Middle frontal gyrus (tissue), 1 donor: ENCODE data around the gene YIPF5.

Source experiments
- DNase-seq: peaks from one replicate; pipeline ENCODE4 v3.0.0-alpha.2; 2015; ENCODE audit warnings: low spot score; ENCODE audit errors: extremely low spot score

The YIPF5 gene

DNA sequence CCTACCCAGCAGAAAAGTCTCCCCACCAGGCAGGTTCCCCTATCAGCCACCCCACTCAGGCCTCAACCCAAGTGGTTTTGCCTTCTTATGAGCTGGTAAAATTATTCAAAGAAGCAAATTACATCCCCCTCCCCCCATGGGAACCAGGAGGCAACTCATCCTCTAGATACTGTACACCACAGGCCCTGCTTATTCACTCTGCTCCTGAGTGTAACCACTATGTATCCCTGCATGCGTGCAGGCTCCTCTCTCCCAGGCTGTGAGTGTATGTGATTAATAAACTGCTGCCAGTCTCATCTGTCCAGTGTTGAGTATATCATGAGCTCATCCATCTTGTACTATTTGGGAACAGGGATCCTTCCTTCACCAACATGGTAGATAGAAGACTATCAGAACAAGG lies 8.8 kb upstream of the YIPF5 start:
- DNase-seq = no peak

DNA sequence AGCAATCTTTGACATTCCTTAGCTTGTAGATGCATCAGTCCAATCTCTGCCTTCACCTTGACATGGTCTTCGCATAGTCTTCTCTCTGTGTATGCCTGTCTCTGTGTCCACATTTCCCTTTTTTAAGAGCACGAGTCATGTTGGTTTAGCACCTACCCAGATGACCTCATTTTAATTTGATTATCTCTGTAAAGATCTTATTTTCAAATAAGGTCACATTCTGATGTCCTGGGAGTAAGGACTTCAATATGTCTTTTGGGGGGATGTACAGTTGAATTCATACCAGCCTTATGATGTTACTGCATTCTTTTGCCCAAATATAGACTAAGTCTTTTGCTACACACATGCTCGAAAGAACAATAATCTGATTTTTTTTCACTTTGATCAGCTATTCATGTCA lies 7.1 kb upstream of the YIPF5 start:
- DNase-seq = no peak

DNA sequence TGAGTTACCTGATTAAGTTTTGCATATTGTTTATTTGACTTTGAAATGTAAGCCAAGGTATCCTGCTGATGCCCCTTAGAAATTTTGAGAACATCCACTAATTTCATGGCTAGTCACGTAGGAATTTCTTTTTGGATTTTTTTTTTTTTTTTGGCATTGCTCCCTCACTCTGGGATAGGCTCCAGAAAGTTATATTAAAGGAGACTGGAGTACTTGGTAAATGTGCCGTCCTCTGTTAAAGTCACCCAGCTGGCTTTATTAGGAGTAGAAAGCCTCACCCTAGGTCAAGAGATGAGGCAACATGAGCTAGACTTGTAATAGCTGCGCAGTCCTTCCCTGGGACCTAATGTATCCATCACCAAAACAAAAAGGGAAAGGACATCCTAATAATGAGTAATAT lies 3.3 kb upstream of the YIPF5 start:
- DNase-seq = no peak

DNA sequence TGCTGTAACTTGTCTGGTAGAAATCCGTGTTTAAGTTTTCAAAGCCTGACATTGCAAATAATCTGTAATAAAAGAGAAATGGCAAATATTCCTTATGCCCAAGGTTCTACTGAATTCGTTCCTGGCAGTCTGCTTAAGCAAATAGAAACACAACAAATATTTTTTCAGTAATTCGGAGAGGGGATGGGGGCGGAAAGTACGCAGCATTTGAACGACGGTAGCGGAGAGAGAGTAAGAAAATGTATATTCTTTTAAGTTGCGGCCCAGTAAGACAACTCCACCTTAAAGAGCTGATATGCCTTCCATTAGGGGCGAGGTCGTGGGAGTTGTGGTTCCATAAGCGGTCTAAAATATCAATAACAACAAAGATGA lies 569 bp downstream of the YIPF5 start:
- DNase-seq = no peak

DNA sequence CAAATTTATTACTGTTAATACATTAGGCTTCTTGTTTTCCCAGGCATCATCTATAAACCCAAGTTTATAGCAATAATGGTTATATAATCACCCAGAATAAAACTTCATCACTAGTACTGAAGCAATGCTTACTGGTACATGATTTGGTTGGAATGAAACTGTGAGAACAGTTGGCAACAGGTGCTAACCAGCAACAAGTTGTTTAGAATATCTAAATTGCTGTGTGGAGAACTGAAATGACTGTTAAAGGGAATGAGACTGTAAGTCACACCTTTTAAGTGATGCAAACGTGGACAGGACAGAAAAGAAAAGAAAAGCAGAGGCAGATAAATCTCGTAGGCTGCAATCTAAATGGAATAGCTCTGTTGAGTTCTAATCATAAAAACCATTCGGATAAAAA lies 2.5 kb downstream of the YIPF5 start:
- DNase-seq = no peak

DNA sequence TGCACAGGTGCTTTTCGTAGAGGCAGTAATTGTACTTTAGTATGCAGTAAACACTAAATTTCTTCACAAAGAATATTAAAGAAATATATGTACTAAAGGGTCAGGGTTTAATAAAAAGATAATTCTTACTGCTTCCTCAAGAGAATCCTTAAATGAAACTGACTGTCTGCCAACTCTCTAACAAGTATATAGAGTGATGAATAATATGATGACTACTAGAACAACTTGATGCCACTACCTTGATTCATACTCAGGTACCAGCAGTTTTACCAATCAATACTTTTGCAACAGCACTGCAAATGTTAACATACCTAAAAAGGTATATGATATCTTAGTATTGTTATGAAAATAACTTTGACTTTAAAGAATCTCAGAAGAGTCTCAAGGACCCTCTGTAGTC lies 3.8 kb downstream of the YIPF5 start:
- DNase-seq = no peak

DNA sequence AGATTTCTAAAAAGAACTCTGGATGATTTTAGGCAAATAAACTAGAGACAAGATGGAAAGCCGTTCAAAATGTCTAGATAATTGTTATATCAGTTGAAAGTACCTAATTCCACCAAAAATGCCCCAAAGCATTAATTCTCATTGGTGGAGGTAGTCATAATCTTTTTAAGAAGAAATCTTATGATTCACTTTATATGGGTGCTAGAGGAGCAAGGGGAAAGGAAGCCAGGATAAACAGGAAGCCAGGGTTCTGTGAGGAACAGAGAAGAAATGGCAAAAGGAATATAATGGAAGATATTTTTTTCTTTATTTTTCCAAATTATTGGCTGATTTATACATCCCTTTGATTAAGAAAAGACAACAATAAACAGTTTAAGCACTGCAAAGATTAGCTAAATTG lies 7.8 kb downstream of the YIPF5 start:
- DNase-seq = no peak

DNA sequence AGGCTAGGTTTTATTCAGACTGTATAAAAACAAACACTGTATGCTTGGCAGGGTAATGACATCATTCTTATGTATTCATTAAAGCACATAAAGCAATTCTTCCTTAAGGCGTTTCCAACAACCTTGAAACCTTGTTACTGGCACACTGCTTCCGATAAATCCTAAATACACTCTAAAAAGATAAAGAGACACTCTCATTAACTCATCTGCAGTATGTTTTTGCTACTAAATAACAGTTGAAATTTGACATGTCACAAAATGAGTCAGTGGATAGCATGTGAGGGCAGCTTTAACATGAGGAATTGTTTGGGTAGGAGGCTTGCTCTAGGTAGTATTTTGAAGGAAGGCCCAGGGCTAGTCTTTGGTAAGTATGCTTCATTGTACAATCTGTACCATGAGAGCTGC lies 13.7 kb downstream of the YIPF5 start:
- no peak for DNase-seq

DNA sequence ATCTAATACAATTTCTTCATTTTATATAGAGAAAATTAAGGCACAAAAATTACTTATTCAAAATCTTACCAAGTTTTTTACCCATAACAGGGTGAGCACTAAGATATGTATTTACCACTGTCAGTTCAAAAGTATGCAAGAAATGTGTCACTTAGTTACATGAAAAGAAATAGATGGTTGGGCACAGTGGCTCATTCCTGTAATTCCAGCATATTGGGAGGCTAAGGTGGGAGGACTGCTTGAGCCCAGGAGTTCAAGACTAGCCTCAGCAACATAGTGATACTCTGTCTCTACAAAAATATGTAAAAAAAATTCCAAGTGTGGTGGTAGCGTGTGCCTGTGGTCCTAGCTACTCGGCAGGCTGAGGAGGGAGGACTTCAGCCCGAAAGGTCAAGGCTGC lies 19.4 kb downstream of the YIPF5 start:
- DNase-seq = no peak

DNA sequence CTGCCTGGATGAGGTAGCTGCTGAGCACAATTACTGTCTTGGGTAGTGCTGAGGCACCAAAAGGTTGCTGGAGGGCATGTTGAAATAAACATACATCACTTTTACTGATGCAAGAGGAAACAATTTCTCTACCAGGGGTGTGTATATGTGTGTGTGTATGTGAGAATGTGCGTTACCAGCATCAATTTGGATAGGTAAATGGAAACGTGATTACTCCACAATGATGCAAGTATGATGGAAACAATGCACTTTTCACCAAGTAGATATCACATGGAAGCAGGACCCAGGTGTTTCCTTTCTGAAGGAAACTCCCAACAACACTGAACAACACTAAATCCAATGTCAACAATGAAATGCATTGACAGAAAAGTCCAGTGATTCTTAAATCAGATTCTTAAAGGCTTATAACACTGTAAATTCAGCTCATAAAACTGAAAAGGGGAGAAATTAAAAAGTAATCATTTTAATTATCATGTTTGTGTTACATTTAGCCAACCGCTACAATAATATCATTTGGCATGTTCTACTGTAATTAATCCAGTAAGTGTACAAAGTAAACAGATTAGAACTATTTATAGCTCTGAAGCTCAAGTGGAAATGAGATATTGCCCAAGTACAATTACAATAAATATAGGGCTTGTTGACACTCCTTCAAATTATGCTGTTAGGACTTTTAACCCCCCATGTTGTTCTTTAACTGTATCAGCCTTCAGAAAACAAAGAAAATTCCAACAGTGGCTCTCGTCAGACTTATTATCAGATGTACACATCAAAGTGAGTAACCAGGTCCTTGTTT lies 25.3 kb downstream of the YIPF5 start:
- DNase-seq = no peak

DNA sequence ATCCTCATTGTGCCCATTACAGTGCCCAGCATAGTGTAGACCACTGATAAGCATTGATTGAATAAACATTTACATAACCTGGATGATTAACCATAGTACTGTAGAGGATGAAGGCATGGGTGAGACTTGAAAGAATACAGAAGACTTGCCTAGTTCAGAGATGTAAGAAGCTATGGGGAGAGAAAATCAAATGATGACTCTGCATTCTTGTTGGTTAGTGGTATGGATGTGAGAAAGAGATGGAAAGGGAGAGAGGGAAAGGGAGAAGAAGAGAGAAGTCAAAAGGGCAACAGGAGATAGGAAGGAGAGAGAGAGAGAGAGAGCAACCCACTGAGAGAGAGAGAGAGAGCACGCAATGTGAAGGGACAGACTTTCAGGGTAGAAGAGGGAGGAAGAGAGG lies 26.8 kb downstream of the YIPF5 start:
- DNase-seq = no peak

DNA sequence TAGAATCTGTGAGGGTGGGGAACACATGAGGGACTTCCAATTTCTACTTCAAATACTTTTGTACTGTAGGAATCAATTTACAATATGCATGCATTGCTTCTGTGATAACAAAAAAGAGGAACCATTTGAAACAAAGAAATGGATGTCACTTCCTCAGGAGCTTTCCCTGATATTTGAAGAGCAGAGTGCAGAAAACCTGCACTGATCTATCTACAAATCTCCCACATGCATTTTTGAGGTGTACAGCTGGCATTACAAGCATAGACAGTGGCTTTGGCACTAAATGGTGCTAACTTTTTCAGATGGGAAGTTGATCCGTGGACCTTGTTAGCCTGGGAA lies 27.7 kb downstream of the YIPF5 start:
- no peak for DNase-seq

DNA sequence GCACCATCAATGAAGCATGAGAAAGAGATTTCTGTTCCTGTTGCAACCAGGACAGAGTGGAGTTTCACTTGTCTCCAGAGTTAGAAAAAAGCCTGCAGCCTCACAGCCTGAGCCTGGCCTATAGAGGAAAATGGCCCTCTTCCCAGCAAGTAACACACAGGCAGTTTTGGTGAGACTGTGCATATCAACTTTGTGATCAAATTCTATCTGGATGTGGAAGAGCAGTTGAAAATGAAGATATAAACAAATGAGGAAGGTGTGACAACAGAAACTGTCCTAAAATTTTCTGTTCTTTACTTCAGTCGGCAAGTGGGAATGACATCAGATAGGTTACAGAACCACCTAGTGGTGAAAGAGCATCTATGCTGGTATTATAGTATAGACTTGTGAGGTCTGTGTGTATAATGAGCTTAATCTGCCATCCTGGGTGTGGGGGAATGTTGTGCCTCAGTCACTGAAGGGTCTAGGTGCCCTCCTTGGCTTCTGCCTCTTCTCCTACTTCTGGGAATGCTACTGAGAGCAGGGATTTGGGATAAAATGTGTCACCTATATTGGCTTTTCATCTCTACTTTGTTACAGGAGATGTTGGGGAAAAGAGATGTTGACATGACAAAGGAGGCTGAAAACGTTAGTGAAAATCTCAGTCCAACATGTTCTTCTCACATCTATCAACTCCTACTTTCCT lies 28.2 kb downstream of the YIPF5 start:
- peak; percentile 14 for DNase-seq

DNA sequence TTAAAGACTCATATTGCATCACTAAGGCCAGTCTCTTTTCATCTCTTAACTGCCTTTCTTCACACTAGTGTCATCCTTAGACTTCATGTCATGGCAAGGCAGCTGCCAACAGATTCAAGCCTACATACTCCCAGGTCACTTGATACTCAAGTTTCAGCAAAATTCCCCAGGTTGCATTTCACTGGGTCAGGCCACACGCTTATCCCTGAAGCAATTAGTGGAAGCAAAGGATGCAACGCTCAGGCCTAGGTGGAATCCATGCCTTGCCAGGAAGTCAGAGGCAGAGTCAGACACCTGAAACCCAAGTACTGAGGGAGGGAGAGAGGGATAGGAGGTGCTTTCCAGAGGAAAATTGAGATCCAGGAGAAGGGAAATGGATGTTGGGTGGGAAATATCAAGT lies 28.9 kb downstream of the YIPF5 start:
- DNase-seq = no peak

DNA sequence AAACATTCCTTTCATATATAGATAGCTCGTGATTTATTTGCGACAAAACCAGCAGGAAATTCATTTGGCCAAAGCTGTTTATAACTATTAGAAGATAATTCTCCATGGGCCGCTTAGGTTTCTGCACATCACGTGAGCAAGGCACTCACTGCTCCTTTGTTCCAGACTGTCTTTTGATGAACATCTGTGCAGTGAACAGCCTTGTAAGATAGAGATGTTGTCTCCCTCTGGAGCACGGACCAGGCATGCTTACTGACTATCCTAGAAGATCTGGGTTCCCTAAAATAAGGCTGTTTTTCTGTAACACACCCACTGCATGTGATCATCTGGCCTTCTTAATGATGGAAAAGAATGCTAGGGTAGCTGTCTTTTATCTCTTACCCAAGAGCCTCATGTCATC lies 30.9 kb downstream of the YIPF5 start:
- no peak for DNase-seq

DNA sequence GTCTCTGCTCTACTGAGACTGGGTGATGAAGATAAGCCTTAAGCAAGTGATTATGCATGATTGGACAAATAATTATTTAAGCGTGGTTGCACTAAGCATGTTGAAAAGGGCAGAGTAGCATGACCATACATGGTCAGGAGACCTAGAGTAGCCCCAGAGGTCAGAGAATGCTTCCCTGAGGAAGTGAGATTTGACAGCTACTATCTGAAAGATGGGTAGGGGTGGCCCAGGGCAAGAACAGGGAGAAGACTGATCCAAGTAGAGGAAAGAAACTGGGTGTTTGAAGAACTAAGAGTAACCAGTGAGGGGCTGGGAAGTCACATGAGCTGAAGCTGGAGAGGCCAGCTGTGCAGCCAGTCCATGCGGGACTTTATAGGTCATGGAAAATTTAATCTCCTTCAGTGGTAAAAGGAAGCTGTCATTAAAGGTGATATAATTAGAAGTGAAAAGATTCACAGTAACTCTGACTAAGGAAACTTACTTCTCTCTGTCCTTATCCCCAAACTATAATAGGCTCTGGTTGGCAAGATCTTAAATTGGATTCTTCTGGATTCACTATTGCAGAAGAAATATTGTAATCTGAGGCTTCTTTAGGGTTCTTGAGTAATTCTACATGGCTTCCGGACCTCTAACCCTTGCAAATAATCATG lies 35.2 kb downstream of the YIPF5 start:
- DNase-seq = no peak

DNA sequence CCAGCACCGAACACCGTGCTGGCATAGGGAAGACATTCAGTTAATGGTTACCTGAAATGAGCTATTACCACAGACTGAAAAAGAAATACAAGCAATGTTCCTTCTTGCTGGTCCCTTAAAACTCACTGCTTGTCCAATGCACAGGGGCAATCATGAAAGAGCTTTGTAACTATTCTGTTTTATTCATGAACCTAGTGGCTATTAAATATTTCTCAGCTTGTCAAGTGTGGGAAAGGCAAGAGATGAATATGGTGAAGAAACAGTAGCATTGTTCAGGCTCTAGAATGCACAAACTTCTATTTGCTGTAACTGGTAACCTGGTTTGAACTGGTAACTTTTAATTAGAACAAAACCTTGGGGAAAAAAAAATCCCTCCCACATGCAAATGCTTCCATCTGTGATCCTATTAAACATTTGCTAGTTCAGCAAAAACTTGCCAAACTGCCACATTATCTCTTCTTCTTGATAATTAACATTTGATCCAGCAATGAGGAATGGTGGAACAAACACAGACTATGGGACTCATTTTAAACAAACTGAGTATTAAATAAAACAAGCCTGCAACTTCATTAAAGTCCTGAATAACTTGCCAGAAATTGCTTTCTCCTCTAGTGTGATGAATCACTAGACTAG lies 36.1 kb downstream of the YIPF5 start:
- no peak for DNase-seq

DNA sequence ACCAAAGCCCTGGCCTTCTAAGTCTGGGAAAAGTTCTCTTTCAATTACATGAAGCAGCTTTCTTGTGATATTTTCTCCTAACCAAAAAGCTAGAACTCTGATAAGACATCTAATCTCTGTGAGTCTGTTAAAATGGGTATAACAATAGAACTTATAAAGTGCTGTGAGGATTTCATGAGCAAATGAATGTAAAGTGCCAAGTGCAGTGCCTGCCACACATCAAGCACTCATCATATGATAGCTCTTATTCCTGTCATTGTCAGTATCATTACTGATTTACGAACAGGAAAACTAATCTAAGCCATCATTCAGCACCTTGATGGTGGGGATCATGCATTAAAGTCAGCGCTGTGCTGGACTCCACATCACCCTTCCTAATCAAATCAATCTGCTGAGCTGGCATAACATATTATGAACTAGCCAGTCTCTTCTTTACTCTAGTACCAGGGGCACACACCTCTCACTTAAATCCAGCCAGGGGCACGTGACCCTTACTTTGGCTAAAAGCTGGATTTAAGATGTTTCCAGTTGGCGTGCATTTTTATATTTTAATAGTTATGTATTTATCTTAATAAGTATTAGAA lies 37.3 kb downstream of the YIPF5 start:
- DNase-seq = no peak

DNA sequence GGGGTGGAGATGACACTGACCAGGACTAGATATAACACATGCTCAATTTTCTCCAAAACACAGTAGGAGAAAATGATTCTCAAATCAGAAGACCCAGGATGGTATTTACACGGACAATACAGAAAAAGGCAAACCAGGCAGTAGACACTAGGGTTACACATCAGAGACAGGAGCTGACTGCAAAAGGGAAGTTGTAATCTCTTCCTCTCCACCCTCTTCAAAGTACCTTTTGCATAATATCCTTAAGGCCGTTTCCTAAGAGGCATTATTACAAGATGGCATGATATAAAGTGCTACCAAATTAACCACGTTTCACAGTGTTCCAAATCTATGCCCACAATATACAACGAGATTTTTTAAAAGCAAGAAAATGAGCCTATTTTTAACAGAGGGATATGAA lies 39.2 kb downstream of the YIPF5 start:
- DNase-seq = no peak

DNA sequence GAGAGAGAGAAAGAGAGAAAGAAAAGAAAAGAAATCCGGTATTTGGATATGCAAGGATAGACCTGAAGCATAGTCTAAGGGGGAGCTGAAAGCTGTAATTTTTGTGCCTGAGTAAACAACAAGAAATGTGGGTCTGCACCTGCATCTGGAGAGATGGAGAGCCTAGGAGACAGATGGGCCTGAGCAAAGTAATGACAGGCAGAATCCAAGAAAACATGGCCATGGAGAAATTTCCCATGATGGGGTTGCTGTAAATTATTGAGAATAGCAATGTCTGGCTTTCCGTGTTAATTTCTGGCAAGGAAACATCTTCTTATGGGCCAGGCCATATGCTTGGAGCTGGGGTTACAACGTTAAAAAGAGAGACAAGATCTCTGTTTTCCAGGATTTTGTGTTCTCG lies 40.2 kb downstream of the YIPF5 start:
- no peak for DNase-seq

DNA sequence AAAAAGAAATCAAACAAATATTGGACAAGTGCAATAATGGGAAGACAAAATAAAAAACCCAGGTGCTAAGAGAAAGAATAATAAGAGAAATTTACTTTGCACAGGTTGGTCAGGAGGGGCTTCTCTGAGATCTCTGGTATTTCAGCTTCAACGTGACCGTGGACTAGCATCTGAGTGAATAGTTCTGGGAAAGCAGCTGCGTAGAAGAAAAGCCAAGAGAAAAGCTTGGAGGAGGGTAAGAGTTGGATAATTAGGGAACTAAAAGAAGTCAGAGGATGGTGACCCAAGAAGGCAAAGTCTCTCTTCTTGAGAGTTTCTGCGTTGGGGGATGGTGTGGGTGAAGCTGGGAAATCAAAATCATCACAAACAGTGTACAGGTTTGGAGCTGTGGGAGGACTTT lies 41.6 kb downstream of the YIPF5 start:
- no peak for DNase-seq

DNA sequence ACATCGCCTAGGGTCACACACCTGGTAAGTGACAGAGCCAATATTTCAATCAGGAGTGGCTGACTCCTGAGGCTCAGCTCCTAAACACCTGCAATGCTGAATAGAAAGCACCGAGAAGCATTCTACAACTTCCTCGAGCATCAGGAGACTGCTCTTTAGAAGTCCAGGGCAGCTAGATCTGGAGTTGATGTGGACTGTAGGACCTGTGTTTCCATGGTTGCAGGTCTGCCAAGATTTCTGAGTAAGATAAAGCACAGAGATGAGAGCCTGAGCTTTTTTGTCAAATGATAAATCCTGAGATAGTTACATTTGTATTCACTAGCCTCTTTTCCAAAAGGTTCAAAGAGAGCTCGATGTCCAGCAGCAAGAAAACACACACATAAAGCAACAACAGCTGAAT lies 43.8 kb downstream of the YIPF5 start:
- DNase-seq = no peak
